HL-60/S4 treated with phorbol 12-myristate 13-acetate at 8.2 ng/mL for 4 days and 3 days (cell line): Measurements from ENCODE around the gene FOXI1.
"Not testable (repeated sequence)": the region's sequence is repeated elsewhere in the genome, so short reads cannot be mapped to it uniquely, and the experiment has no call there.

Source experiments
- in situ Hi-C: fragments of 300-500 bp; cut with MboI; formaldehyde crosslinking; loops from 2 replicates; pipeline ENCODE4 v1.15.0; 2022; ENCODE audit warnings: low sequenced_read_pairs

Gene FOXI1

DNA sequence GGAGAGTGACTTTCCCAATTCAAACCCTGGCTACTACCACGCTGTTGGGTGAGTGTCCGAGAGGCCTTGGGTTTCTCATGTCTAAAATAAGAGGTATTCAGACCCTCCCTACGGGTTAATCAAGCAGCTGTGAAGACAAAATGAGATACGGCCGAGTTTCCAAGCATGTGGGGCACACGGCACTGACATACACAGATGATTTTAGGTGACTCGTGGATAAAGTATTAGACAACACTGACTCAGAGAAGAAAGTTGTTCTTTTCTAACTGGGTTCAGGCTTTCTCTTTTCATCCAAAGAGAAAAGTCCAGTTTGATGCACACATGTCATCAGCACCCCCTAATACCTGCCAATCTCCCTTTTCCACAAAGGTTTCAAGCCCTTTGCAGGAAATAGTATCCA, 15.6 kb downstream of the FOXI1 start:
- in situ Hi-C loops, result no loop called here

DNA sequence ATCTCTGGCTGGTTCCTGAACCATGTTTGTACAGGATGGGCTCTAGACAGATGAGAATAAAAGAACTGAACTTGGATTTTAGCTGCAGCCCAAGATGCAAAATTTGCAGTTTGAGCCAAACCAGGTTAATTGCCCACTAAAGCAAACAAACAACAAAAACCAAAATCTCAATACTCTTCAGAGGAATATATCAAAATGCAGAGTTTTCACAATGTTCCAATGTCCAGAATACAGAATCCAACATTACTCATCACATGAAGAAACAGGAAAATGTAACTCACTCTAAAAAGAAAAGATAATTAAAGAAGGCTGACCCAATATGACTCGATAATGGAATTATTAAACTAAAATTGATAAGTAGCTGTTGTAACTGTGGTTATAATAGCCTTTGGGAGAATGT, 20.4 kb downstream of the FOXI1 start:
- in situ Hi-C loops, result no loop called here

DNA sequence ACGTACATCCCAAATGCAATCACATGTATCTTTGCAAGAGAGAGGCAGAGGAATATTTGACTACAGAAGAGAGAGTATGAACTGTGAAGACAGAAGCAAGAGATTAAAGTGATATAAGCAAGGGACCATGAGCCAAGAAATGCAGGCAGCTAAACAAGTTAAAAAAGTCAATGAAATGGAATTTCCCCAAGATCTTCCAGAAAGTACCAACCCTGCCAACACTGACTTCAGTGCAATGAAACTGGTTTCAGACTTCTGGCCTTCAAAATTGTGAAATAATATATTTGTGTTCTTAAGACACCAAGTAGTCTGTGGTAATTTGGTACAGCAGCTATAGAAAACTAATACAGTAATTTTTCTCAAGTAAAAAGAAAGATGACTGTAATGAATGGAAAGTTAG, 20.9 kb downstream of the FOXI1 start:
- in situ Hi-C loops, result no loop called here

DNA sequence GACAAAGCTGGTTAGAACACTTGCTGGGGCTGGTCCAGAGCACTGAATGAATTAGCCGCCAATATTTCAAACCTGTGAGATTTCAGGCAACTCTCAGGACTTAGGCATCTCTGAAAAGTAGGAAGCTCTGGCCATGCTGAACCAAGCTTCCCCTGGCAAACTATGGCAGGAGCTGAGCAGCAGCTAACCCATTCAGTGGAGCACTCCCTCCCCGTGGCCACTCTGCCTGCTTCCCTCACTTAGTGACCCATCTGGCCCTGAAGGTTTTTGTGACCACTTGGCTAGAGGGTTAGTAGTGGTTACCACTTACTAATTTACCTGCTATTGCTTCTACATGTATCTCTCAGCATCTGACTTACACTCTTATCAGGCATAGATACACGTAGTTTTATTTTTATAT, 25.5 kb downstream of the FOXI1 start:
- in situ Hi-C loops, result no loop called here

DNA sequence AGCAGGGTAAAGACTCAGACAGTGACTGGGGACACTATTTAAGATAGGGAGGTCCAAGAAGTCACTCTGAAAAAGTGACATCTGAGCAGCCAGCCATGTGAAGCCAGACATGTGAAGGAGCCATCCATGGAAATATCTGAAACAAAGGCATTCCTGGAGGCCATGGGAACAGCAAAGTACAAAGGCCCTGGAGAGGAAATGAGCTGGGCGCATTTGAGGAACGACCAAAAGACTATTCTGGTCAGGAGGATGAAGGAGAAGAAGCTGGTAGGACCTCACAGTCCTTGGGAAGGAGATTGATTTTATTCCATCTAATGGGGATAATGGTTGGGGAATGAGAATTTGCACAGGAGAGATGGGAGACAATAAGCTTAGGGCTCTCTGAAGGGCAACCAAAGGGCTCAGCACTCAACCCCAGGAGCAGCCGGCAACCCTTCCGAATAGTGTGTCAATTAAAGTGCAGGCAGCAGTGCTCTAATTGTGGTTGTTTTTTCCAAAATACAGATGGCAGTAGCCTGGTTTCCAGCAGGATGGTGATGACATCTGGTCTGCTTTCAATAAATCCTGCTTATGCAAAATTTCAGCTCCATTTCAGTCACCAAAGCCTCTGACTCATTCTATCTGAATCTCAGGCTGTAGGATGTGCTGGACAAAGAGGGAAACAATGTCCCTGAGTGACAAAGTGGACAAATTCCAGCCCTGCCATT, 26.7 kb downstream of the FOXI1 start:
- in situ Hi-C loops, result no loop called here

DNA sequence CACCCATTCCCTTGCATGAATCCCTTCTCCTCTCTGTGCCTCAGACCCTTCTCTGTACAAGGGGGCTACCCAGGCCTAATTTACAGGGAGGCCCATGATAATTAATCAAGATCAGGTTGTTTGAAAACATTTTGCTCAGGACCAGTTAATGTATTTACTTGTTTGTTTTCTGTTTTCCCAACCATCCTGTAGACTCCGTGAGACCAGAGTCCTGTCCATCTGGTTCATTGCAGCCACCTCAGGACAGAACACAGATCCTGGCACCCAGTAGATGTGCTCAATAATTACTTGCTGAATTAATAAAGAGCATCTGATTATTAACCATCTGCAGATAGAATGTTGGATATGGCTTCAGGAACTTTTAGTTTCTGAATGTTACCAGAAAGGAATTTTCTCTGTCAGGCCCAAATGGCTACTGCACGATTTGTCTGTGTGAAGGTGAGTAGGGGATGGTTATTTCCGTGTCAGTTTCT, 27.3 kb downstream of the FOXI1 start:
- in situ Hi-C loops, result no loop called here

DNA sequence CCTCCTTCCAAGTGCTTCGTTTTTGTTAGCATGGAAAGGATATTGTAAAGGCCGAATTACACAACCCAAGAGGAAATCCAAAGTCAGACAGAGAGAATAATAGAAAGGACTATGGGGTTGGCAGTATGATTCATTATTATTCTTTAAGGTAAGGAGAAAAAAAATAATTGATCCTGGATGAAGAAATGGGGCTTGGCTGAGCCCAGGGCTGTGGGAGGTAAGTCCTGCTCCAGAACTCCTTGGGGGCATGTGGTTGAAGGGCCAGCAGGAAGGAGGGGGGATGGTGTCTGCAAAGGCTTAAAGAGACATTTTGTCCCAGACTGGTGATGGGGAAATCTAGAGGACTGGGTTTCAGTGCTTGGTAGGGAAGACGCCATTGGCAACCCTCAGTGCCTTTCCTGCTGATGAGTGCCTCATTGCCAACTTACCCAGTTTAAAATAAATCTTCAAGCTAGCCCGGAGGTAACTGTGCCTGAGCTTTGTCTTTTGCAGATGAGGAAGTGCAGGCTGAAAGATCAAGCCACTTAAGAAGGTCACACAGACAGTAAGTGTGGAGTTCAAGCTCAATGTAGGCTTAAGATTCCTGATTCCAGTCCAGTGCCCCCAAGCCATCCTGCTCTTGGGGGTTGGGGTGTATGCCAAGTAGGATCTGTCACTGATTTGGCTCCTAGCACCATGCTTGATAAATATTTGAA, 30.2 kb downstream of the FOXI1 start:
- in situ Hi-C loops, result no loop called here

DNA sequence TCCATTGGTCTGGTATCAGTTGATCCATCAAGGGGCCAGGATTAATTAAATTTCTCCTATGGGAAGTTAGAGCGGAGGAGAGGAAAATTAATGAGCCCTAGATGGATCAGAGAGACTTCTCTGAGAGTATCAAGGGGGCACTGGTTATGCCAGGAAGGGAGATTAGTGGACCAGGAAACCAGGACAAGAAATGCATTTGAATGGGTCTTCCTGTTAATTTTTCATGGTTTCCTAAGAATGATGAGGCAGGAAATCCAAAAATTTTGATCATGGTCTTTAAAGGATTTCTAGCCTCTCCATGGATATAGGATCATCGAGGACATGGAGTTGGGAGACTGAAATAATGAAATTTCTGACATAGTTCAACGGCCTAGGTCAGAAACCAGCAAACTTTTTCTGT, 30.8 kb downstream of the FOXI1 start:
- in situ Hi-C loops, result no loop called here

DNA sequence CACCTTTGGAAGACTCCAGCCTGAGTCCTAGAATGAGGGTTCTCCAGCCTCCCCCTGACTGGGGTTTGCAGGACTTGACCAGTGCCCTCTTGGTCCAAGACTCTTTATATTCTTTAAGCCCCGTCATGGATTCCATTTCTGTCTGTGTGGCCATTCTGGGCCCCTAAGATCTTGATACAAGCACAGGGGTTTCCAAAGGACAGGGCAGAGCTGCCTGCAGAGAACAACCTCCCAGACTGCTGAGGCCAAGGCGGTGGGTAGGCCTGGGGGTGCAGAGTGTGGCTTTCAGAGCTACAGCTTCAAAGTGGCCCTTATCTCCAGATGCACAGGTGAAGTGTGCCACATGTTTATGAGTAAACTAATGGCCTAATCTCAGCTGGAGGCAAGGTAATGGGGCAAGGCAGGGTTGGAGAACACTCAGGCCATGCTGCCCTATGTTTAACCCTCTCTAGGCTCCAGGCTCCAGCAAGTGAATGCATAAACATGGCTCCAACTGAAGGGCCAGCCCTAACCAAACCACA, 32.1 kb downstream of the FOXI1 start:
- in situ Hi-C loops, result no loop called here

DNA sequence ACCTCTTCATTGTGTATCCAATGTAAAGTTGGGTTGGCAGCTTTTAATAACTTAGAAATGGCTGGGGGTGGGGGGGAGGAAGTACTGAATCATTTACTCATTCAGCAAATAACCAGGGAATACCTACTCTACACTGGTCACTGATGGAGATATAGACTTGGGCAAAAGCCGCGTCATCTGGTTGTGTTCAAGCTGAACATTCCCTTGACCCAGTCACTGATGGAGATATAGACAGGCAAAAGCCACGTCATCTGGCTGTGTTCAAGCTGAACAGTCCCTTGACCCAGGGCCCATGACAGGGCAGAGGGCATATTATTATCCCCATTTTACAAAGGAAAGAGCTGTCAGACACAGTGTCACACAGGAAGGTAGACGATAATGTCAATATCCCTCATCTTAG, 32.6 kb downstream of the FOXI1 start:
- in situ Hi-C loops, result no loop called here

DNA sequence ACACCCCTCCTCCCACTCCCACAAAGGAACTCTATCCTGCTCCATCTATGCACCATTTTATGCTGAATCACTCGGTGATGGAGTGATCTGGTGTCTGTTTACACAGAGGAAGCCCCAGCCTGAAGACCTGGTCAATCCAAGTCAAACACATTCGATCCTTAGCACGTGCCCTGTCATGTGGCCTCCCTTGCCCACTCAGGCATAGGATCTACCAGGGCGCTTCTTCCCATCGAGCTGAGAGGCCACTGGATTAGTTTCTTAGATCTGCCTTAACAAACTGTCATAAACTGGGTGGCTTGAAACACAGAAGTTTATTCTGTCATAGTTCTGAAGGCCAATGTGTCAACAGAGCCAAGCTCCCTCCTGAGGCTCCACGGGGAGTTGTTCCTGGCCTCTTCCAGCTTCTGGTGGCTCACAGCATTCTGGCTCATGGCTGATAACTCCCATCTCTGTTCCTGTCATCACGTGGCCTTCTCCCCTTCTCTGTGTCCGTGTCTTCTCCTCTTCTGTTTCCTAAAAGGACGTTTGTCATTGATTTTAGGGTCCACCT, 34.2 kb downstream of the FOXI1 start:
- in situ Hi-C loops, result no loop called here

DNA sequence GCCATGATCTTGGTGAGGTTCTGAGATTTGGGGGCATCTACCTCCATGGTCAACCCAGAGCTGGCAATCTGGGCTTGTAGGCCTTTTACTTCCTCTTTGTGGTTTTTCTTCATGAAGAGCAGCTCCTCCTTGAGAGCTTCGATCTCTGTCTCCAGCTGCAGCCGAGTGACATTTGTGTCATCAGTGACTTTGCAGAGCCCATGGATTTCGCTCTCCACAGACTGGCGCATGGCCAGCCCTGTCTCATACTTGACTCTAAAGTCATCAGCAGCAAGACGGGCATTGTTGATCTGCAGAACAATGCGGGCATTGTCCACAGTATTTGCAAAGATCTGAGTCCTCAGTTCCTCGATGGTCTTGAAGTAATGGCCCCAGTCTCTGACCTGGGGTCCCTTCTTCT, 35.5 kb downstream of the FOXI1 start:
- in situ Hi-C loops, result not testable (repeated sequence)

DNA sequence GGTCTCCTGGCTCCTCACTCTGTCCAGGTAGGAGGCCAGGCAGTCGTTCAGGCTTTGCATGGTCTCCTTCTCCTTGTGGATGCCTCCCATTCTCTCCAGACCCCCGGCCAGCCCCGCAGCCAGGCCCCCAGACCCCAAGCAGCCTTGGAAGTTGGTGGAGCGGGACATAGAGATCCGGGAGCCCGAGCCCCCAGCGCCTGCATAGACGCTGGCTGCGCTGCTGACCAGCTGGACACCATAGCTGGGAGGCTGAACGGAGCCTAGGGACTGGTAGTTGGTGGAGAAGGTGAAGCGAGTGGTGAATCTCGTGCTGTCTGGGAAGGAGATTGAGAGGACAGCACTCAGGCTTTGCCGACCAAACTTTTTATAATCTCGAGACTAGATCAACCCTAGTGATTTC, 35.9 kb downstream of the FOXI1 start:
- in situ Hi-C loops, result no loop called here

DNA sequence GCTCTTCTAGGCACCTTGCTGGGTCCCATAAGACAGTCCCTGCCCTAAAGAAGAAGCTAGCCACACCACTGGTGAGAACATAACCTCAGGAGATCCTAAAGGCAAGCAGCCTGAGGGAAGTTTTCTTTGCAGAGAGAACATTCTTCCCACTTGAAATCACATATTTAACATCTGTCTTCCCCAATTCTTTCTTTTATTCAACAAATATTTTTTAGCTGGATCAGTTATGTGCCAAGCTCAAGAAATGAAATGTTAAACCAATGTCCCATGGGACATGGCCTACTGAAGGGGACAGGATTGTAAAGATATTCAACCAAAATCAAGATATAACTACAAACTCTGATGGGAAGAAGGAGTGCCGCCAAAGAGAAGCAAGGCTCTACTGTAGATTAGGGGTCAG, 36.5 kb downstream of the FOXI1 start:
- in situ Hi-C loops, result no loop called here

DNA sequence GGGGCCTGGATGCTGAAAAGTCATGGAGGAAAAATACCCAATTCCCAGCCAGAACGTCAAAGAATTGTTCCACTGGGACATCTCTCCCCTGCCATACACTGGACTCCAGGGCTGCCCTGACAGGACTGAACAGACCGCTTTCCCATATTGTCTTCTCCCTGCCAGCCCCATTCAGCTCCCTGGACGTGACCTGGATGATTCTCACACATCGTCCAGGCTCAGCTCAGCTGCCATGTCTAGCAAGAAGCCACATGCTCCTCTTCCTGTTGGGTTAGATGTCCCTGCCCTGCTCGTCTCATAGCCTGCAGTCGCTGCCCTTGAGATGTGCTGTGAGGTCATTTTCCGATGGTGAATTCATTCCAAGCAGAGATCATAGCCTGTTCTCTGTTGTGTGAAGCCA, 37.4 kb downstream of the FOXI1 start:
- in situ Hi-C loops, result no loop called here

DNA sequence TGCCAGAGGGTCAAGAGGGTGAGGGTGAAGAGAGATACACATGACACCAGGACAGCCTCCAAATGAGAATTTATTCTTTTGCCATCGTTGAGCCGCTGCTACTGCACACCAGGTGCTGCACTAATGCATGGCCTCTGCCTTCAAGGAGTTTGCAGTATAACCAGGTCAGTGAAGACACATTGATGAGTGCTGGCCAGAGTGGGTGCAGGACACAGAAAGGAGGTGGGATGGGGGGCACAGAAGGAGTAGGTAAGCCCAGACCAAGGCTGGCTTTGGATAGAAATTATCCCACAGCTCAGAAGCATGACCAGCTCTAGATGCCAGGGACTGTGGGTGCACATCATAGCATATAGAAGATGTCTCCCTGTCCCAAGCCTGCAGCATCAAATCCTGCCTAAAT, 38.0 kb downstream of the FOXI1 start:
- in situ Hi-C loops, result no loop called here

DNA sequence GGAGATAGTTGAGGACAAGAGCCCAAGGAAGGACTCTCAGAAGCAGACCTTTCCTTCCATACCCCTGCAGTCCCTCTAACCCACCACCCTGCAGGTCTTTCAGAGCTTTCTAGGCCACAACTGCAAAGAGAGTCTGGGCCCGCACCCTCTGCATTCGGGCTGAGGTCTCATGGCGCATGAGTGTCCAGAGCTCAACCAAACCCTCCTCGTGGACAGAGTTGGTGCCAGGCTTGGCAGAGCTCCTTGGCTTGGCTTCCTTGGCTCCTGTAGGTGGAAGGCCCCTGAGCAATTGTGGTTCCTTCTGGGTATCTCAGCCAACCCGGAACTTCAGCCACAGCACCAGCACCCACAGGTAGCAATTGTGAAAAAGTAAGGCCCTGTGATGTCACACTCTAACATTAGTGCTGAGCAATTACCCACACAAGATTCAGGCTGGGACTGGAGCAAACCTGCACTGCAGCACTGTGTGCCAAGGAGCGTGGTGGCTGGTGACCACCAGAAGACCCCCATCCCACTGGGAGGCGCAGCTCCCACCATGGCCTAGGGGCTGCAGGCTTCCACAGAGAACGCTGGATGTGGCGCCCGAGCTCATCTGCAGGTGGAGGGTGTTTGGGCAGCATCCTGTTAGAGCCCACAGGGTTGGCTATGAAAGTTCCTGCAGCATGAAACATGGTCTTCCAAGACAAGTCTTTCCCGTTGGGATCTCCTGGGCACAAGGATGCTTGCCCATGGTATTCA, 38.8 kb downstream of the FOXI1 start:
- in situ Hi-C loops, result no loop called here

DNA sequence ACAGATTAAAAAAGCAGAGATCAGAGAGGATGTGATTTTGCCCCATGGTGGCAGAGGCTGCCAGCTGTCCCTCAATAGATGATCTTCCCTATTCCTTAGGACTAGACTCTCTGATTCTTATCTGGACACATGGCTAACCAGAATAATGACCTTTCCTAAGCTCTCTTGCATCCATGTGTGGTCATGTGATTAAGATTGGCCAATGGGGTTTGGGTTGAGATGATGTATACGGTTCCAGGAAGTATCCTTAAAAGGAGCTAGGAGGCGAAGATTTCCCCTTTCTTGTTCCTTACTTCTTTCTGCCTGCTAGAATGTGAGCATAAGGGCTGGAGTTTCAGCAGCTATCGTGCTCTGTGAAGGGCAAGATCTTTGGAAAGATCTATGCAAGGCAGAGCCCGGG, 39.8 kb downstream of the FOXI1 start:
- in situ Hi-C loops, result no loop called here

DNA sequence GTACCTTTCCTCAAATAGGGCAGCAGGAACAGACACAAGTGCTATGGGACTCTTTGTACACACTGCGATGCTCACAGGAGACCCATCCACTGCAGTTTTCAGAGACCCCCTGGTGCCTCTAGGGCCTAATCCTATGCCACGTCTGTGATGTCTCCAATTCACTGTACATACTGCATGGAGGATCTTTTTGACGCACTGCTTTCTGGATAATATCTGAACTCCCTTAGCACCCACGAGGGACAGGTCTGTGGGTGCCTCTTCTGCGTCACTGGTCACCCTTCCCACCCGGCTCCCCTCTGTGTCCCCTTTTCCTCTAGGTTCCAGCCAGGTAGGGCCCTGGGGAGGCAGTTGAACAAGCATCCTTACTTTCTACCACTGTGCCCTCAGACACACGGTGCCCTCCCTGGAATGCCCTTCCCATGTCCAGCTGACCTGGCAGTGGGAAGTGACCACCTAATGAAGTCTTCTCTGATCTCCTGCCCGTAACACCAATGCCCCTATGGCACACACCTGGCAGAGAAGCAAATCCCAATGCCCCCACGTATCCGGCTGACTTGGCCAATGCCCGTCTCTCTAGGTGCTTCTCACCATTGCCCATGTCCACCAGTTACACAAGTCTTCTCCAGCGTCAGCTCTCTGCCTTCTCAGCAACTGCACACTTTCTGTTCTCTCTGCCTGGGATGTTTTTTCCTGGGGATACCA, 41.5 kb downstream of the FOXI1 start:
- in situ Hi-C loops, result no loop called here

DNA sequence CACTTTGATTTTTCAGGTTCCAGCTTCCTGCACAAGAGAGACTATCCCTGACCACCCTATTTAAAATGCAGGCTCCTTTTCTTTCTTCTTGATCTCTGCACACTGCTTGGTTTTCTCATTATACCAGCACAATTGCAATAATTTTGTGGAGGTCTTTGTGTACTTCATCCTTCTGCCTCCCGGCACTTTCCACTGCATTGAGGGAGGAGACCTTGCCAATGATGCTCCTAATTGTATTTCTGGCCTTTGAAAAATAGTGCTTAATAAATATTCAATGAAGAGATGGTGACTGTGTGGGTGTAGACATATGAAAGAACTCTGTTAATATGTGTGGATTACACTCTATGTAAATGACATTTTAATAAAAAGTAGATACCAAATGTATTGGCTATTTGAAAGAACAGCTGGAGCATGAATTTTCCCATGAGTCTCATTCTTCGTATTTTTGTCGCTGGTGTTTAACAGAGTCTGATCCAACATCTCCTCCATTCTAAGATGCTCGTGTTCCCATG, 42.1 kb downstream of the FOXI1 start:
- in situ Hi-C loops, result no loop called here
